Fibroblast of skin of scalp (primary cell): ENCODE measurements around the gene JTB.

Experiments
- DNase-seq: peaks from one replicate; pipeline ENCODE4 v3.0.0-alpha.2; 2013

The JTB gene

GRCh38 chr1:153953859-153954365 is 23.6 kb downstream of the JTB start:
- DNase-seq: no peak

GRCh38 chr1:153951801-153952200 is 25.7 kb downstream of the JTB start:
- no peak for DNase-seq

GRCh38 chr1:153951183-153951582 is 26.3 kb downstream of the JTB start:
- DNase-seq: no peak

GRCh38 chr1:153946622-153947241 is 30.7 kb downstream of the JTB start, which contains the start of gene DENND4B:
TSS of gene DENND4B (minus strand) at chr1:153946718. CDS start at chr1:153944374, 2,344 bp downstream.
- peak; percentile 77 for DNase-seq

GRCh38 chr1:153945795-153946621 is 31.5 kb downstream of the JTB start:
- peak; percentile 49 for DNase-seq

- DNase-seq: no peak
Observed at GRCh38 chr1:153945131-153945794, 32.2 kb downstream of the JTB start.

GRCh38 chr1:153944827-153945117 is 32.7 kb downstream of the JTB start:
- no peak for DNase-seq

GRCh38 chr1:153944005-153944826 is 33.3 kb downstream of the JTB start:
- no peak for DNase-seq

GRCh38 chr1:153942766-153943549 is 34.5 kb downstream of the JTB start:
- DNase-seq: no peak

GRCh38 chr1:153941826-153942725 is 35.4 kb downstream of the JTB start:
- no peak for DNase-seq

GRCh38 chr1:153940756-153941155 is 36.7 kb downstream of the JTB start:
- DNase-seq: no peak

GRCh38 chr1:153939476-153939875 is 38.0 kb downstream of the JTB start:
- no peak for DNase-seq

GRCh38 chr1:153938996-153939395 is 38.5 kb downstream of the JTB start:
- no peak for DNase-seq

- no peak for DNase-seq
Observed at GRCh38 chr1:153937331-153937730, 40.1 kb downstream of the JTB start.

- no peak for DNase-seq
Observed at GRCh38 chr1:153936011-153936802, 41.3 kb downstream of the JTB start.

- no peak for DNase-seq
Observed at GRCh38 chr1:153934746-153935145, 42.7 kb downstream of the JTB start.

GRCh38 chr1:153933955-153934354 is 43.5 kb downstream of the JTB start:
- DNase-seq: no peak

GRCh38 chr1:153933430-153933829 is 44.0 kb downstream of the JTB start:
- DNase-seq: no peak
